ENCODE measurements around the gene SCP2D1.

DNA sequence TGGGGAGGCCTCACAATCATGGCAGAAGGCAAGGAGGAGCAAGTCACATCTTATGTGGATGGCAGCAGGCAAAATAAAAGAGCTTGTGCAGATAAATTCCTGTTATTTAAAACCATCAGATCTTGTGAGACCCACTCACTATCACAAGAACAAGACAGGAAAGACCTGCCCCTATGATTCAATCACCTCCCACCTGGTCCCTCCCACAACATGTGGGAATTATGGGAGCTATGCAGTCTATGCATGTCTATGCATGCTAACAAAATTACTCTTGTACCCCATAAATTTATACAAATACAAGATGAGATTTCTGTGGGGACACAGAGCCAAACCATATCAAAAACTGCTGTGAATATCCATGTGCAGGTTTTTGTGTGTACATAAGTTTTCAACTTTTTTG lies 25.6 kb upstream of the SCP2D1 start:
- TF ChIP-seq, protein P1, sequence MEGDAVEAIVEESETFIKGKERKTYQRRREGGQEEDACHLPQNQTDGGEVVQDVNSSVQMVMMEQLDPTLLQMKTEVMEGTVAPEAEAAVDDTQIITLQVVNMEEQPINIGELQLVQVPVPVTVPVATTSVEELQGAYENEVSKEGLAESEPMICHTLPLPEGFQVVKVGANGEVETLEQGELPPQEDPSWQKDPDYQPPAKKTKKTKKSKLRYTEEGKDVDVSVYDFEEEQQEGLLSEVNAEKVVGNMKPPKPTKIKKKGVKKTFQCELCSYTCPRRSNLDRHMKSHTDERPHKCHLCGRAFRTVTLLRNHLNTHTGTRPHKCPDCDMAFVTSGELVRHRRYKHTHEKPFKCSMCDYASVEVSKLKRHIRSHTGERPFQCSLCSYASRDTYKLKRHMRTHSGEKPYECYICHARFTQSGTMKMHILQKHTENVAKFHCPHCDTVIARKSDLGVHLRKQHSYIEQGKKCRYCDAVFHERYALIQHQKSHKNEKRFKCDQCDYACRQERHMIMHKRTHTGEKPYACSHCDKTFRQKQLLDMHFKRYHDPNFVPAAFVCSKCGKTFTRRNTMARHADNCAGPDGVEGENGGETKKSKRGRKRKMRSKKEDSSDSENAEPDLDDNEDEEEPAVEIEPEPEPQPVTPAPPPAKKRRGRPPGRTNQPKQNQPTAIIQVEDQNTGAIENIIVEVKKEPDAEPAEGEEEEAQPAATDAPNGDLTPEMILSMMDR (IDR thresholded peaks at IDR 0.05 in 8 of 11, conservative IDR thresholded peaks at IDR 0.05 in 3 of 11) = no peak
- TF ChIP-seq POLR2A (IDR thresholded peaks at IDR 0.05) = no peak

Measured in spleen (tissue), 7 donors.